ENCODE measurements around the gene TANC1.

Gene TANC1

GRCh38 chr2:158996378-158996993, 28.0 kb downstream of the TANC1 start:
- no peak for DNase-seq

GRCh38 chr2:158997037-158997790, 28.8 kb downstream of the TANC1 start:
- DNase-seq, result no peak

- no peak for DNase-seq
Measured at GRCh38 chr2:158998551-158999248, 30.3 kb downstream of the TANC1 start.

- DNase-seq, result no peak
Measured at GRCh38 chr2:158999458-158999857, 31.0 kb downstream of the TANC1 start.

GRCh38 chr2:159000072-159000471, 31.6 kb downstream of the TANC1 start:
- no peak for DNase-seq

GRCh38 chr2:159002462-159003111, 34.1 kb downstream of the TANC1 start:
- no peak for DNase-seq

- no peak for DNase-seq
Measured at GRCh38 chr2:159003555-159003954, 35.1 kb downstream of the TANC1 start.

GRCh38 chr2:159004849-159005248, 36.4 kb downstream of the TANC1 start:
- no peak for DNase-seq

- no peak for DNase-seq
Measured at GRCh38 chr2:159009940-159010339, 41.5 kb downstream of the TANC1 start.

GRCh38 chr2:159010340-159010739, 41.9 kb downstream of the TANC1 start:
- DNase-seq, result no peak

- DNase-seq, result no peak
Measured at GRCh38 chr2:159010963-159011362, 42.5 kb downstream of the TANC1 start.

GRCh38 chr2:159012142-159012541, 43.7 kb downstream of the TANC1 start:
- no peak for DNase-seq

- DNase-seq, result no peak
Measured at GRCh38 chr2:159013103-159013502, 44.7 kb downstream of the TANC1 start.

GRCh38 chr2:159015174-159015573, 46.7 kb downstream of the TANC1 start:
- no peak for DNase-seq

- no peak for DNase-seq
Measured at GRCh38 chr2:159015823-159016222, 47.4 kb downstream of the TANC1 start.

GRCh38 chr2:159017837-159018236, 49.4 kb downstream of the TANC1 start:
- no peak for DNase-seq

GRCh38 chr2:159019021-159019420, 50.6 kb downstream of the TANC1 start:
- DNase-seq, result no peak

- DNase-seq, result no peak
Measured at GRCh38 chr2:159022019-159022418, 53.6 kb downstream of the TANC1 start.

- DNase-seq, result no peak
Measured at GRCh38 chr2:159026170-159026569, 57.7 kb downstream of the TANC1 start.

GRCh38 chr2:159028776-159029175, 60.3 kb downstream of the TANC1 start:
- no peak for DNase-seq

GRCh38 chr2:159029936-159030335, 61.5 kb downstream of the TANC1 start:
- DNase-seq, result no peak

- DNase-seq, result peak; percentile 51
Measured at GRCh38 chr2:159030674-159031380, 62.4 kb downstream of the TANC1 start.

GRCh38 chr2:159032146-159032545, 63.7 kb downstream of the TANC1 start:
- DNase-seq, result no peak
